Measurements from ENCODE around the gene OGDHL. TPM values are rescaled to one million over a fixed set of nuclear protein-coding genes. Genes with fewer than 3 reads are reported as not detected.

OGDHL gene
- total and polyA plus RNA-seq, 2 of the 13 experiments (the other 11 are each of a cell fraction or from before 2014, with no cell fraction given), result 3.0 to 9.8 TPM

DNA sequence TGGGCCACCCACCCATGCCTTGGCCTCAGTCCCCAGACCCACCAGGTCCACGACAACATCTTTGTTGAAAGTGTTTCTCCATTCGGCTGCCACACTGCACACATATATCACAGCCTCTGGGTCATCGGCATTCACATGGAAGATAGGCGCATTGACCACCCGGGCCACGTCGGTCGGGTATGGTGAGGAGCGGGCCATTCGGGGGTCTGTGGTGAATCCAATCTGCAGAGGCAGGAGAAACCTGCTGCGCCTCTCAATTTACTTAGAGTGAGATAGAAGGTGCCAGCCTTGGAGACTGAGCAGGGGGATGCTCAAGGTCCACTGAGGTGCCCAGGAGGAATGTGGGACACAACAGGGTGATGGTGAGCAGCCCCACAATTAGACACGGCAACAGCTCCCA lies 16.4 kb downstream of the OGDHL start:
- no peaks in the 10 kb centered on the region for H4K20me1 ChIP-seq (ENCODE audit: insufficient read depth, low read length)
- no peaks in the 10 kb centered on the region for H3K9me3 ChIP-seq (ENCODE audit: low read length)
- H3K79me2 ChIP-seq (ENCODE audit: insufficient read depth, low read length), result no peaks in the 10 kb centered on the region
- no peak overlapping the region for H3K9ac ChIP-seq (ENCODE audit: insufficient read depth, low read depth, low read length)
- DNase-seq (ENCODE audit: low spot score) (no peak), FAIRE-seq (no peak), ATAC-seq (no peak)
- H3K4me3 ChIP-seq (replicated peaks in 1 of 3; ENCODE audit: insufficient read depth in 1 of 3, low read depth in 2 of 3, low read length in 3 of 3), result no peak overlapping the region
- H3K4me1 ChIP-seq (ENCODE audit: insufficient read depth, low read length), result peaks cover 9% of the 10 kb centered on the region; the same call in 1 of the 2 replicates
- BruUV-seq (replicated peaks), result no TSS peak
- WGBS (ENCODE audit: low lambda C conversion rate), result 98% methylated on average over 11 of the region's 12 CpGs
- H2AFZ ChIP-seq (ENCODE audit: low read length), result no peak overlapping the region
- intact Hi-C loops (cut with micrococcal nuclease; ENCODE audit: unreplicated experiment), result no loop called here
- no peaks in the 10 kb centered on the region; a peak in 1 of 5 replicates for H3K36me3 ChIP-seq (replicated peaks in 1 of 2; ENCODE audit: control insufficient read depth in 1 of 2, insufficient read depth in 2 of 2, low read length in 2 of 2)
- in situ Hi-C loops (cut with HindIII; ENCODE audit: extremely low pct_ligation_motif_present, low pct_unique_long_range_greater_than_20kb), result no loop called here
- TF ChIP-seq FLYWCH1 (CRISPR knock-in tag; IDR thresholded peaks at IDR 0.05), result no peak
- no peak for TF ChIP-seq HNRNPK (IDR thresholded peaks at IDR 0.05; ENCODE audit: low read depth, low read length, poor library complexity, severe bottlenecking)
- TF ChIP-seq, protein P1, sequence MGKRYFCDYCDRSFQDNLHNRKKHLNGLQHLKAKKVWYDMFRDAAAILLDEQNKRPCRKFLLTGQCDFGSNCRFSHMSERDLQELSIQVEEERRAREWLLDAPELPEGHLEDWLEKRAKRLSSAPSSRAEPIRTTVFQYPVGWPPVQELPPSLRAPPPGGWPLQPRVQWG (CRISPR knock-in tag; IDR thresholded peaks at IDR 0.05; ENCODE audit: borderline replicate concordance, low read depth), result no peak
- TF ChIP-seq ZNF274 (CRISPR knock-in tag; IDR thresholded peaks at IDR 0.05), result no peak
- no peak for TF ChIP-seq RFX3 (CRISPR knock-in tag; IDR thresholded peaks at IDR 0.05)
- no peak for TF ChIP-seq ZFX (CRISPR knock-in tag; IDR thresholded peaks at IDR 0.05; ENCODE audit: low read depth)
- TF ChIP-seq THAP11 (CRISPR knock-in tag; IDR thresholded peaks at IDR 0.05), result no peak
- no peak for TF ChIP-seq ZNF432 (CRISPR knock-in tag; IDR thresholded peaks at IDR 0.05; ENCODE audit: borderline replicate concordance)
- no peak for TF ChIP-seq MED13 (CRISPR knock-in tag; IDR thresholded peaks at IDR 0.05)
- TF ChIP-seq, protein P2, sequence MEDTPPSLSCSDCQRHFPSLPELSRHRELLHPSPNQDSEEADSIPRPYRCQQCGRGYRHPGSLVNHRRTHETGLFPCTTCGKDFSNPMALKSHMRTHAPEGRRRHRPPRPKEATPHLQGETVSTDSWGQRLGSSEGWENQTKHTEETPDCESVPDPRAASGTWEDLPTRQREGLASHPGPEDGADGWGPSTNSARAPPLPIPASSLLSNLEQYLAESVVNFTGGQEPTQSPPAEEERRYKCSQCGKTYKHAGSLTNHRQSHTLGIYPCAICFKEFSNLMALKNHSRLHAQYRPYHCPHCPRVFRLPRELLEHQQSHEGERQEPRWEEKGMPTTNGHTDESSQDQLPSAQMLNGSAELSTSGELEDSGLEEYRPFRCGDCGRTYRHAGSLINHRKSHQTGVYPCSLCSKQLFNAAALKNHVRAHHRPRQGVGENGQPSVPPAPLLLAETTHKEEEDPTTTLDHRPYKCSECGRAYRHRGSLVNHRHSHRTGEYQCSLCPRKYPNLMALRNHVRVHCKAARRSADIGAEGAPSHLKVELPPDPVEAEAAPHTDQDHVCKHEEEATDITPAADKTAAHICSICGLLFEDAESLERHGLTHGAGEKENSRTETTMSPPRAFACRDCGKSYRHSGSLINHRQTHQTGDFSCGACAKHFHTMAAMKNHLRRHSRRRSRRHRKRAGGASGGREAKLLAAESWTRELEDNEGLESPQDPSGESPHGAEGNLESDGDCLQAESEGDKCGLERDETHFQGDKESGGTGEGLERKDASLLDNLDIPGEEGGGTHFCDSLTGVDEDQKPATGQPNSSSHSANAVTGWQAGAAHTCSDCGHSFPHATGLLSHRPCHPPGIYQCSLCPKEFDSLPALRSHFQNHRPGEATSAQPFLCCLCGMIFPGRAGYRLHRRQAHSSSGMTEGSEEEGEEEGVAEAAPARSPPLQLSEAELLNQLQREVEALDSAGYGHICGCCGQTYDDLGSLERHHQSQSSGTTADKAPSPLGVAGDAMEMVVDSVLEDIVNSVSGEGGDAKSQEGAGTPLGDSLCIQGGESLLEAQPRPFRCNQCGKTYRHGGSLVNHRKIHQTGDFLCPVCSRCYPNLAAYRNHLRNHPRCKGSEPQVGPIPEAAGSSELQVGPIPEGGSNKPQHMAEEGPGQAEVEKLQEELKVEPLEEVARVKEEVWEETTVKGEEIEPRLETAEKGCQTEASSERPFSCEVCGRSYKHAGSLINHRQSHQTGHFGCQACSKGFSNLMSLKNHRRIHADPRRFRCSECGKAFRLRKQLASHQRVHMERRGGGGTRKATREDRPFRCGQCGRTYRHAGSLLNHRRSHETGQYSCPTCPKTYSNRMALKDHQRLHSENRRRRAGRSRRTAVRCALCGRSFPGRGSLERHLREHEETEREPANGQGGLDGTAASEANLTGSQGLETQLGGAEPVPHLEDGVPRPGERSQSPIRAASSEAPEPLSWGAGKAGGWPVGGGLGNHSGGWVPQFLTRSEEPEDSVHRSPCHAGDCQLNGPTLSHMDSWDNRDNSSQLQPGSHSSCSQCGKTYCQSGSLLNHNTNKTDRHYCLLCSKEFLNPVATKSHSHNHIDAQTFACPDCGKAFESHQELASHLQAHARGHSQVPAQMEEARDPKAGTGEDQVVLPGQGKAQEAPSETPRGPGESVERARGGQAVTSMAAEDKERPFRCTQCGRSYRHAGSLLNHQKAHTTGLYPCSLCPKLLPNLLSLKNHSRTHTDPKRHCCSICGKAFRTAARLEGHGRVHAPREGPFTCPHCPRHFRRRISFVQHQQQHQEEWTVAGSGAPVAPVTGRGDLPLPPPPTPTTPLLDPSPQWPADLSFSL (CRISPR knock-in tag; IDR thresholded peaks at IDR 0.05), result no peak
- TF ChIP-seq SNAPC2 (CRISPR knock-in tag; IDR thresholded peaks at IDR 0.05), result no peak
- ChIA-PET POLR2A (no interaction called here), CTCF (ENCODE audit: low intra/inter-chr PET ratio, low total read pairs) (no interaction called here)
- no peak overlapping the region for H3K4me2 ChIP-seq (ENCODE audit: low read depth, low read length)
- H3K27me3 ChIP-seq (ENCODE audit: control insufficient read depth in 1 of 2, insufficient read depth in 2 of 2, low read length in 2 of 2), result no peaks in the 10 kb centered on the region
- H3K27ac ChIP-seq (ENCODE audit: extremely low read length, insufficient read depth, low read length), result no peak overlapping the region
